SIG-M5 treated with dmso at 0.1 percent for 504 hours (cell line): ENCODE results near the gene RFX2.

Experiments
- DNase-seq: peaks from one replicate; lab custom pipeline; 2025; ENCODE audit not compliant: unreplicated experiment; lab: John Stamatoyannopoulos, UW

Gene RFX2

DNA sequence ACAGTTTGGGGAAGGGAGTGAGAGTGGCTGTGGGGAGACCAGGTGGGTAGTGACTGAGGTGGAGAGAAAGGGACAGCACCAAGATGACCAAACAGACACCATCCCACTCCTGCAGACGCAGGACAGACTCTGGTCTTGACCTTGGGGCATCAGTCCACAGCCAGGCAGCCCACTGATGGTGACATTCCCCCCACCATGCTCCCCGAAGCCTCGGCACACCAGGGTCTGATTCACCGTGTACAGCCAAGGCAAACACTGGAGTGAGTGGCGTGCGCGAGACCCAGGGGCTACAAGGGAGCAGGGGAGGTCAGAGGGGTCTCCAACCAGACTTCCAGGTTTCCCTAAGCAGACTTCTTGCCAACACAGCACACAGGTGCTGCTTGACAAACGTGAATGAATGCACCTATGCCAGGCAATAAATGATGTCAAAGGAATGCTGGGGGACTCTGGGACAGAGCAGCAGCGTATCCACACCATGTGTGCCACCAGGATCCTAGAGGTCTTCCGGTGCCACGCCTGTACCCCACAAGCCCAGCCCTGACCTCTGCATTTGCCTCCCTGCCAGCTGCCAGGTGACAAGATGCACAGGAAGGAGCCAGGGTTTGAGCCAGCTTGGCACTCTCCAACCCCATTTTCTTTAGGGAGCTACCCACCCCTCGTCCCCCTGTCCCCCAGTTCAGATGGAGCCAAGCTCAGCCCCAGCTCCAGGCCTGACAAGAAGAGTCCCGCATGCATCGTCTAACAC is 150.9 kb downstream of the RFX2 start:
- no peak for DNase-seq

GRCh38 chr19:5958851-5959122 is 151.5 kb downstream of the RFX2 start:
- DNase-seq = no peak

- DNase-seq = no peak
Measured at GRCh38 chr19:5958074-5958850, 152.0 kb downstream of the RFX2 start.

- DNase-seq = no peak
Measured at GRCh38 chr19:5957170-5957569, 153.1 kb downstream of the RFX2 start.

DNA sequence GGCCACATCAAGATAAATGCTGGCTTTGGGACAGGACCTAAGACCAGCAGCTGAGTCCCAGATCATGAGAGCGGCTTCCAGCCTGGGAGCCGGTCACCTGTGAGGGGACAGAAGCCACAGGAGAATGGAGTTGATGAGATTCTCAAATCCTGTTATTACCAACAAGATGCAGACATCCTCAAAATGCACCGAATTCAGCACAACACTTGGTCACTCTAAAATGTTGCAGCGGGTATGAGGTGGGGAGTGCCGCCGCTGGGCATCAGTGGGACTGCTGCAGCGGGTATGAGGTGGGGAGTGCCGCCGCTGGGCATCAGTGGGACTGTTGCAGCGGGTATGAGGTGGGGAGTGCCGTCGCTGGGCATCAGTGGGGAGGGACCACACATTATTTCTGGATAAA is 153.6 kb downstream of the RFX2 start:
- no peak for DNase-seq

- DNase-seq = no peak
Measured at GRCh38 chr19:5956323-5956722, 154.0 kb downstream of the RFX2 start.

DNA sequence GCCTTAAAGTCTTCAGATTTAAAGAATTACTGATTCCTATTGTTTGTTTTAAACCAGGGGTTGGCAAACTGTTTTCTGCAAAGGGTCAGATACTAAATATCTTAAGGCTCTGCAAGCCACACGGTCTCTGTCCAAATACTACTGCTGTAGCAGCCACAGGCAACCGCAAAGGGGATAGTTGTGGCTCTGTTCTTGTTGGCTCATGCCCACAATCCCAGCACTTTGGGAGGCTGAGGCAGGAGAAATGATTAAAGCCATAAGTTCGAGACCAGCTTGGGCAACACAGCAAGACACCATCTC is 154.7 kb downstream of the RFX2 start:
- DNase-seq = no peak

DNA sequence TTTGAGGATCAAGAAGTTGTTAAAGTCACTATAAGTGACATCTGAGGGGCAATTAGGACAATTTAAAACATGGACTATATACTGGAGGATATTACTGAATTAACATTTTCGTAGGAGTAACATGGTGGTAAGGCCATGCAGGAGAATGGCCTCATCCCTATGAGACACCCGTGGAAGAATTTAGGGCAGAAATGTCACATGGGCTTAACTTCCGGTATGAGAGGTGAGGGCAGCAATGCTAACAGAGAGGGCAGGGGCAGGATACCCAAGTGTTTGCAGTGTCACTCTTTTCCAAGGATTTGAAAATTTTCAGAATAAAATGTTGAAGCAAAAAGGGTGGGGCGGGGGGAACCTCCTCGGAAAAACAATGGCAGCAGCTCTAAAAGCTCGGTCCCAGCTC is 156.0 kb downstream of the RFX2 start:
- no peak for DNase-seq

- DNase-seq = no peak
Measured at GRCh38 chr19:5953680-5954213, 156.6 kb downstream of the RFX2 start.

DNA sequence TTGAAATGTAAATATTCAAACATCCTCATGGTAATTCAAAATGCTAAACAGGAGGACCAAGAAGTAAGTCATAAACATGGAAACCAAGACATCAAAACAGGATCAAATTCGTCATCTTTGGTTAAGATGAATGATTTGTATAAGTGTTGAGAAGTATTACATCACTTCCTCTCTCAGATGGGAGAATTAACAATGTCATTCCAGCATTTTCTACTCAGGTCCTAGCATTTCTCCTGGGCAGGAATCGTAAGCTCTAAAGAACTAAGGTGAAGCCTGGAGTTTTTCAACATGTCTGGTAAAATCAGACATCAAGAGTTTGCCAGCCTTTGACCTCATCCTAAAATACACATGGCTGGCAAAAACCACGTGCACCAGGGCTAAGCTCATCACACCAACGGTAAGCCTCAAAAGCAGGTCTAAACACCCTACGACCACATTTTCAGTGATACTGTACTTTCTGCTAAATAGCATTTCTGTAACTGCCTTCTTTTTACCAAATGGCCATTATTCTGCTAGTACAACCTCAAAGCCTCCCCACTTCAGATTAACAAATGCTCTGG is 157.2 kb downstream of the RFX2 start:
- no peak for DNase-seq

- DNase-seq = no peak
Measured at GRCh38 chr19:5952193-5953029, 157.9 kb downstream of the RFX2 start.

DNA sequence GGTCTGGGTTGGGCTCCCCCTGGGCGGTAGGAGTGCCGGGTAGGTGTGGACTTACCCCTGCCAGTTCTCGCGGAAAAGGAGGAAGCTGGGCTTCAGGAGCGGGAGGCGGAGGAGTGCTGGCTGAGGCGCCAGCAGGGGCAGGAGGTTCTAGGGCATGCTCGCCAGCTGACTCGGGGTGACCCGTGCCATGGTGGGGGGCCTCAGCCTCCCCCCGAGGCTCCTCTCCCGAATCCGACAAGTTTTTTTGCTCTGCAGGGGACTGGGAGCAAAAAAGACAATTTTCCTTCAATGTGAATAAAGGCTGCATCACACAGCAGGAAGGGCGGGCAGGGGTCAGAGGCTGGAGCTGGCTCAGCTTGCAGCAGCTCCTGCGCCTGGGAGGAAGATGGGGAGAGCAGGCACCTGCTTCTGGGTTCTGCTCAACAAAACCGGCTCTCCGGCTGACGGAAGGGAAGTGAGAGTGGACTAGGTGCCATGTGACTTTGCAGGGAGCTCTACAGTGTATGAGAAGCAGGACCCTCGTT is 158.9 kb downstream of the RFX2 start:
- peak; percentile 28 for DNase-seq

DNA sequence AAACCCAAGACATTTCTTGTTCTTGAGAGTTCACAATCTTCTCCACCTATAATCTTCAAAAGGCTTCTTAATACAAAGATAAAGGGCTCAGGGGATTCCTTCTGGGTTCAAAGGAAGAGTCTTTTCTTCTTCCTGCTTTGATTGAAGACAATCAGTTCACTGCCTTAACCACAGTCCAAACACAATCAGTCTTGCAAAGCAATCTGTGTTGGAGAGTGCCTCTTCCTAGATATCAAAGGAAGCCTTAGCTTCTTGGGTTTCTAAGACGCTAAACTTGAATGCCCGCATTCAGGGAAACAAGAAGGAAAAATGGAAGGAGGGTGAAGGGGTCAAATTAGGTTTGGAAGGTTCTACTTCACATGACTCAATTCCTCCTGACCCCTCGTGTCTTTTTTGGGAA is 159.6 kb downstream of the RFX2 start:
- no peak for DNase-seq

- DNase-seq = no peak
Measured at GRCh38 chr19:5949792-5950305, 160.5 kb downstream of the RFX2 start.

- no peak for DNase-seq
Measured at GRCh38 chr19:5948752-5949564, 161.3 kb downstream of the RFX2 start.

DNA sequence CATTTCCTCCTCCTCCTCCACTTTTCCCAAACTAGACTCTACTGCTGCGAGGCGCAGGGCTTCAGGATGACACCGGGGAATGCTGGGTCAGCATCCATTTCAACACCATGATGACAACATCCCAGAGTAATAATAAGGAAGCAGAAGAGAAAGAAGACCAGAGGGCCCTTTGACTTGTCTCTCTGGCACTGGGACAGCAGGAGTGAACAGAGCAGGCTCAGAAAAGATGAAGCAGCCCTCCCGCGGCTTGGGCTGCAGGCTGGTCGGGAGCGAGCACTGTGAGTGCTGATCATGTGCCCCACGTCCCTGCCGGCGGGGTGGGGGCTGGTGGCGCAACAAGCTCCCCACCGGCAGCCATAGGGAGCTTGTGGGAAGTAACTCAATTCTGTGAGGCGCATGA is 162.9 kb downstream of the RFX2 start:
- DNase-seq = peak; percentile 71

DNA sequence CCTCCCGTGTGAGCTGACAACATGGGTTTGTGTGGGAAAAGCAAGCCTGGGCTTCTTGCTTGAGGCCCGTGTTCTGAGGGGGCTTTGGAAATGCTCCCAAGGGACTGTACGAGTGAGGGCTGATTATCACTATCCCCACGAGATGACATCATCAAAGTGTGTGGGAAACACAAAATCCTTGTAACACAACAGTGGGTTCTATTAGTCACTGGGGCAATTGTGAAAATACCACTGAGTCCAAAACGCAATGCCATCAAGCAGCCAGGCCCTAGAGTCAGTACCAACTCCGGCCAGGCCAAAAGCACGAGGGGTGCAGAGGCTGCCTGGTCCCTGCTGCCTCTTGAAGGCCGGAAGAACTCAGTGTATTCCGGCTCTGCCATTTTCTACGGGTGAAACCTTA is 166.7 kb downstream of the RFX2 start:
- DNase-seq = no peak
